GM12878 (cell line): ENCODE data around the gene PCBD1. TPM values are rescaled to one million over a fixed set of nuclear protein-coding genes. Genes with fewer than 3 reads are reported as not detected.

Experiments used
- ATAC-seq: fragments of 200-7000 bp; cut with Tn5 transposase; 3 replicates; pipeline ENCODE4 v1.9.1; 2020; ENCODE audit warnings: mild to moderate bottlenecking, moderate library complexity
- BruUV-seq: library from RNA; stranded (reverse); fragments of 400-500 nt; replicated peaks from 2 replicates; lab custom pipeline; 2021; lab: Mats Ljungman, UMichigan
- CTCF ChIA-PET: fragments of 300-600 bp; sonication (Branson Sonifier 250); formaldehyde crosslinking; extraction: SDS; loops from one replicate; lab custom pipeline; 2021; ENCODE audit warnings: inconsistent platforms; lab: Yijun Ruan, JAX
- POLR2A ChIA-PET: fragments of 350-600 bp; formaldehyde crosslinking; extraction: SDS; loops from one replicate; lab custom pipeline; 2021; ENCODE audit warnings: inconsistent platforms; lab: Charles Lee
- RAD21 ChIA-PET: fragments of 300-600 bp; sonication (Branson Sonifier 250); formaldehyde crosslinking; loops from one replicate; lab custom pipeline; 2023; ENCODE audit warnings: antibody characterized with exemption; ENCODE audit not compliant: unreplicated experiment; lab: Charles Lee
- SMC1A ChIA-PET: fragments of 300-600 bp; sonication (Branson Sonifier 250); formaldehyde crosslinking; loops from one replicate; lab custom pipeline; 2023; ENCODE audit not compliant: unreplicated experiment, uncharacterized antibody; lab: Charles Lee
- DNase-seq: peaks from one replicate; pipeline ENCODE4 v3.0.0-alpha.2; 2011; ENCODE audit warnings: low read depth, low spot score
- FAIRE-seq: peaks from 3 replicates; lab custom pipeline; 2011; peaks lifted over from hg19 to GRCh38; lab: Jason Lieb, UNC
- H2AFZ ChIP-seq: 2 replicates; pipeline ENCODE4 v1.6.0; 2011; ENCODE audit warnings: low read depth, low read length, control low read depth; ENCODE audit not compliant: control insufficient read depth
- H3K27ac ChIP-seq: 2 replicates; pipeline ENCODE4 v1.5.1; 2011; ENCODE audit warnings: control low read depth; ENCODE audit not compliant: control insufficient read depth, insufficient read depth
- H3K27me3 ChIP-seq, 2 experiments: replicated peaks in 1 of 2; 2 replicates each; pipeline versions ENCODE4 v1.6.0 to v1.6.1; 2011; ENCODE audit warnings: low read length in 1 of 2; ENCODE audit not compliant: control insufficient read depth in 2 of 2, insufficient read depth in 2 of 2
- H3K36me3 ChIP-seq, 2 experiments: 2 replicates each; pipeline ENCODE4 v1.5.1; 2011; ENCODE audit warnings: low read length in 1 of 2; ENCODE audit not compliant: control insufficient read depth in 2 of 2, insufficient read depth in 2 of 2
- H3K4me1 ChIP-seq: 2 replicates; pipeline ENCODE4 v1.6.1; 2011; ENCODE audit warnings: mild to moderate bottlenecking, low read length, moderate library complexity, mixed read lengths; ENCODE audit not compliant: control insufficient read depth, insufficient read depth
- H3K4me2 ChIP-seq: 2 replicates; pipeline ENCODE4 v1.6.0; 2011; ENCODE audit warnings: control low read depth; ENCODE audit not compliant: control insufficient read depth, insufficient read depth
- H3K4me3 ChIP-seq: fragments of 200-600 bp; sonication (generic); 2 replicates; pipeline ENCODE4 v1.5.1; 2016
- H3K79me2 ChIP-seq: 2 replicates; pipeline ENCODE4 v1.6.0; 2011; ENCODE audit warnings: low read length; ENCODE audit not compliant: control insufficient read depth, insufficient read depth
- H3K9ac ChIP-seq: 2 replicates; pipeline ENCODE4 v1.8.0; 2011; ENCODE audit warnings: low read length, control low read depth, mixed read lengths; ENCODE audit not compliant: control insufficient read depth, insufficient read depth
- H3K9me3 ChIP-seq: replicated peaks from 3 replicates; pipeline ENCODE4 v1.5.1; 2011; ENCODE audit warnings: mild to moderate bottlenecking, low read length; ENCODE audit not compliant: control insufficient read depth, insufficient read depth
- H4K20me1 ChIP-seq: 2 replicates; pipeline ENCODE4 v1.6.0; 2011; ENCODE audit not compliant: control insufficient read depth, insufficient read depth
- BHLHE40 ChIP-seq, 2 experiments: fragments of 450-650 bp in 1 of 2; IDR thresholded peaks; 2 replicates each; pipeline ENCODE4 v1.6.1; 2011 to 2017; ENCODE audit warnings: low read depth in 2 of 2, borderline replicate concordance in 1 of 2, improper control_type of control experiment in 1 of 2, low read length in 1 of 2, mild to moderate bottlenecking in 1 of 2
- HDAC6 ChIP-seq: fragments of 200-600 bp; sonication (generic); IDR thresholded peaks from one replicate; pipeline ENCODE4 v1.8.0; 2017; ENCODE audit warnings: antibody characterized with exemption; ENCODE audit not compliant: unreplicated experiment
- POLR2A ChIP-seq: IDR thresholded peaks from 2 replicates; pipeline ENCODE4 v1.6.1; 2011; ENCODE audit warnings: low read depth, mild to moderate bottlenecking, low read length
- TARDBP ChIP-seq: IDR thresholded peaks from 2 replicates; pipeline ENCODE4 v1.6.1; 2016; ENCODE audit warnings: borderline replicate concordance
- YBX1 ChIP-seq: fragments of 450-650 bp; IDR thresholded peaks from 2 replicates; pipeline ENCODE4 v1.6.1; 2016; ENCODE audit warnings: antibody characterized with exemption
- WGBS: methylation state at CpG from one replicate; pipeline ENCODE4 v1.1.6; 2016; ENCODE audit warnings: low lambda C conversion rate; ENCODE audit not compliant: insufficient replicate concordance, insufficient coverage; ENCODE audit errors: missing lambda C conversion rate; 5-methylcytosine and 5-hydroxymethylcytosine counted together
- in situ Hi-C: fragments of 300-500 bp; cut with MboI; formaldehyde crosslinking; loops from 9 replicates; pipeline ENCODE4 v1.14.3; 2018; ENCODE audit warnings: mixed read lengths
- intact Hi-C: fragments of 100-400 bp; cut with micrococcal nuclease; formaldehyde crosslinking; loops from one replicate; pipeline ENCODE4 v1.14.2; 2022; ENCODE audit not compliant: unreplicated experiment
- polyA plus RNA-seq, 11 experiments: library from polyadenylated mRNA; depleted of rRNA in 4 of 11; unstranded in 6 of 11; stranded (reverse) in 5 of 11; fragments of >200 nt; fragmentation: Nextera tagmentation in 4 of 11; fragmentation: Illumina TruSeq in 1 of 11; extraction: Ambion mirVana in 4 of 11; extraction: Trizol in 1 of 11; gene quantifications; 1 replicate in 1 of 11; 2 replicates in 10 of 11; pipeline versions ENCODE4 v1.2.1 to v1.2.3, GENCODE V29; 2011 to 2016; ENCODE audit warnings: inconsistent platforms in 2 of 11, missing spikeins in 2 of 11, low read depth in 1 of 11
- total RNA-seq, 4 experiments: library from RNA; depleted of rRNA in 3 of 4; stranded (reverse); fragments of >200 nt in 3 of 4; fragmentation: Illumina TruSeq in 1 of 4; extraction: Trizol in 1 of 4; gene quantifications; 2 replicates each; pipeline versions ENCODE4 v1.2.1 to v1.2.3, GENCODE V29; 2013 to 2021
- TF ChIP-seq, protein P1 (sequence below): IDR thresholded peaks from 2 replicates; pipeline ENCODE4 v1.6.1; 2012; ENCODE audit warnings: improper control_type of control experiment, low read depth, low read length; ENCODE audit not compliant: insufficient replicate concordance
- TF ChIP-seq, protein P2 (sequence below): fragments of 450-650 bp; IDR thresholded peaks from 2 replicates; pipeline ENCODE4 v1.6.1; 2018; ENCODE audit warnings: borderline replicate concordance, mild to moderate bottlenecking; ENCODE audit not compliant: partially characterized antibody

PCBD1 gene
- total and polyA plus RNA-seq, 10 of the 15 experiments (the other 5 are each of a cell fraction or from before 2014, with no cell fraction given): 5.6 to 66.8 (median 34.2) TPM

DNA sequence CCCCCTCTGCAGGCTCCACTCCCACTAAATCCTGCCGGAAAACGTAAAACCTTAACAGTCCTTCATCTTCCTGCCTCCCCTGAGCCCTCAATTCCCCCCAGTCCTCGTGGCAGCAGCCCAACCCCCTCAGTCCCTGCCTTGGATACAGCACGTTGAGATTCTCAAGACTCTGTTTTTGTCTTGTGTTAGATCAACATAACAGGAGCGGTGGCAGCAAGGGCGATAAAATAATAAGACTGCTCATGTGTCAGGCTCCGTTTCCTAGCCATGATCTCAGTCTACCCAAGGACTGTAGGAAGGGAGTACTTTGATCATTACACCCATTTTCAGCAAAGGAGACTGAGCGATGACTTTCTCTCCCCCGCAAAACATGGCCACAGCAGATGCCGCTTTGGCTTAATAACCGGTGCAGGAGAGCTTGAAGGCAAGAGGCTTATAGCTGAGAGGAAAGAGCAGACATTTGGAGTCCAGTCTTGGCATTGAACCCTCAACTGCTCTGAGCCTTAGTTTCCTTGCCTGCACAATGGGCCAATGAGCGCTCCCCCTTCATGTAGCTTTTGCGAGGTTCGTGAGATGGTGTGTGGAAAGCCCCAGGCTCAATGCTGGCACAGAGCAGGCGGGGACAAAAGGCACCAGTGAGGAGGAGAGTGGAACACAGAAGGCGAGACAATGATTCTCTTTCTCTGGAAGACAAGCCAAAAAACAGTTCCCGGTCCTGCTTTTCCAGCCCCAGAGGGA lies 42.1 kb upstream of the PCBD1 start:
- no peak overlapping the region for H3K4me3 ChIP-seq
- H3K9me3 ChIP-seq: no peaks in the 10 kb centered on the region
- H3K4me2 ChIP-seq: no peak overlapping the region
- H3K27me3 ChIP-seq: peaks cover 0 to 4% of the 10 kb centered on the region in 2 experiments; a peak in 3 of 4 replicates
- ChIA-PET POLR2A (no interaction called here), SMC1A (no interaction called here), RAD21 (no interaction called here), CTCF (interaction anchor here (2.0 kb wide), 1 partner anchor 26 kb away, joined by 11 read pairs; no protein-coding TSS in a partner anchor)
- H2AFZ ChIP-seq: no peak overlapping the region
- no peaks in the 10 kb centered on the region for H3K79me2 ChIP-seq
- no peak overlapping the region for H3K27ac ChIP-seq
- H4K20me1 ChIP-seq: no peaks in the 10 kb centered on the region; the same call in 1 of the 2 replicates
- intact Hi-C loops: no loop called here
- BruUV-seq: no TSS peak
- 48% methylated on average over 17 of the region's 17 CpGs for WGBS
- no peaks in the 10 kb centered on the region for H3K4me1 ChIP-seq
- in situ Hi-C loops: no loop called here
- no peak overlapping the region for H3K9ac ChIP-seq
- FAIRE-seq (no peak), ATAC-seq (no peak)
- no peaks in the 10 kb centered on the region for H3K36me3 ChIP-seq
- TF ChIP-seq POLR2A: no peak
- no peak for TF ChIP-seq BHLHE40 (IDR thresholded peaks at IDR 0.05; ENCODE audit: borderline replicate concordance in 1 of 2, low read depth in 2 of 2, low read length in 1 of 2)
- TF ChIP-seq YBX1: no peak
- TF ChIP-seq, protein P1, sequence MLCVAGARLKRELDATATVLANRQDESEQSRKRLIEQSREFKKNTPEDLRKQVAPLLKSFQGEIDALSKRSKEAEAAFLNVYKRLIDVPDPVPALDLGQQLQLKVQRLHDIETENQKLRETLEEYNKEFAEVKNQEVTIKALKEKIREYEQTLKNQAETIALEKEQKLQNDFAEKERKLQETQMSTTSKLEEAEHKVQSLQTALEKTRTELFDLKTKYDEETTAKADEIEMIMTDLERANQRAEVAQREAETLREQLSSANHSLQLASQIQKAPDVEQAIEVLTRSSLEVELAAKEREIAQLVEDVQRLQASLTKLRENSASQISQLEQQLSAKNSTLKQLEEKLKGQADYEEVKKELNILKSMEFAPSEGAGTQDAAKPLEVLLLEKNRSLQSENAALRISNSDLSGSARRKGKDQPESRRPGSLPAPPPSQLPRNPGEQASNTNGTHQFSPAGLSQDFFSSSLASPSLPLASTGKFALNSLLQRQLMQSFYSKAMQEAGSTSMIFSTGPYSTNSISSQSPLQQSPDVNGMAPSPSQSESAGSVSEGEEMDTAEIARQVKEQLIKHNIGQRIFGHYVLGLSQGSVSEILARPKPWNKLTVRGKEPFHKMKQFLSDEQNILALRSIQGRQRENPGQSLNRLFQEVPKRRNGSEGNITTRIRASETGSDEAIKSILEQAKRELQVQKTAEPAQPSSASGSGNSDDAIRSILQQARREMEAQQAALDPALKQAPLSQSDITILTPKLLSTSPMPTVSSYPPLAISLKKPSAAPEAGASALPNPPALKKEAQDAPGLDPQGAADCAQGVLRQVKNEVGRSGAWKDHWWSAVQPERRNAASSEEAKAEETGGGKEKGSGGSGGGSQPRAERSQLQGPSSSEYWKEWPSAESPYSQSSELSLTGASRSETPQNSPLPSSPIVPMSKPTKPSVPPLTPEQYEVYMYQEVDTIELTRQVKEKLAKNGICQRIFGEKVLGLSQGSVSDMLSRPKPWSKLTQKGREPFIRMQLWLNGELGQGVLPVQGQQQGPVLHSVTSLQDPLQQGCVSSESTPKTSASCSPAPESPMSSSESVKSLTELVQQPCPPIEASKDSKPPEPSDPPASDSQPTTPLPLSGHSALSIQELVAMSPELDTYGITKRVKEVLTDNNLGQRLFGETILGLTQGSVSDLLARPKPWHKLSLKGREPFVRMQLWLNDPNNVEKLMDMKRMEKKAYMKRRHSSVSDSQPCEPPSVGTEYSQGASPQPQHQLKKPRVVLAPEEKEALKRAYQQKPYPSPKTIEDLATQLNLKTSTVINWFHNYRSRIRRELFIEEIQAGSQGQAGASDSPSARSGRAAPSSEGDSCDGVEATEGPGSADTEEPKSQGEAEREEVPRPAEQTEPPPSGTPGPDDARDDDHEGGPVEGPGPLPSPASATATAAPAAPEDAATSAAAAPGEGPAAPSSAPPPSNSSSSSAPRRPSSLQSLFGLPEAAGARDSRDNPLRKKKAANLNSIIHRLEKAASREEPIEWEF: no peak
- TF ChIP-seq TARDBP: no peak
- TF ChIP-seq, protein P2, sequence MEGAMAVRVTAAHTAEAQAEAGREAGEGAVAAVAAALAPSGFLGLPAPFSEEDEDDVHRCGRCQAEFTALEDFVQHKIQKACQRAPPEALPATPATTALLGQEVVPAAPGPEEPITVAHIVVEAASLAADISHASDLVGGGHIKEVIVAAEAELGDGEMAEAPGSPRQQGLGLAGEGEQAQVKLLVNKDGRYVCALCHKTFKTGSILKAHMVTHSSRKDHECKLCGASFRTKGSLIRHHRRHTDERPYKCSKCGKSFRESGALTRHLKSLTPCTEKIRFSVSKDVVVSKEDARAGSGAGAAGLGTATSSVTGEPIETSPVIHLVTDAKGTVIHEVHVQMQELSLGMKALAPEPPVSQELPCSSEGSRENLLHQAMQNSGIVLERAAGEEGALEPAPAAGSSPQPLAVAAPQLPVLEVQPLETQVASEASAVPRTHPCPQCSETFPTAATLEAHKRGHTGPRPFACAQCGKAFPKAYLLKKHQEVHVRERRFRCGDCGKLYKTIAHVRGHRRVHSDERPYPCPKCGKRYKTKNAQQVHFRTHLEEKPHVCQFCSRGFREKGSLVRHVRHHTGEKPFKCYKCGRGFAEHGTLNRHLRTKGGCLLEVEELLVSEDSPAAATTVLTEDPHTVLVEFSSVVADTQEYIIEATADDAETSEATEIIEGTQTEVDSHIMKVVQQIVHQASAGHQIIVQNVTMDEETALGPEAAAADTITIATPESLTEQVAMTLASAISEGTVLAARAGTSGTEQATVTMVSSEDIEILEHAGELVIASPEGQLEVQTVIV: no peak
- TF ChIP-seq HDAC6: no peak
- TF ChIP-seq, all 136 proteins: peak for 0
- no peak for DNase-seq
